OCI-M2 (cell line): ENCODE measurements around the gene FOXK2.
"Not testable (repeated sequence)": the region's sequence is repeated elsewhere in the genome, so short reads cannot be mapped to it uniquely, and the experiment has no call there.

Experiments used
- DNase-seq: peaks from one replicate; lab custom pipeline; 2025; ENCODE audit not compliant: unreplicated experiment; lab: John Stamatoyannopoulos, UW

Gene FOXK2

DNA sequence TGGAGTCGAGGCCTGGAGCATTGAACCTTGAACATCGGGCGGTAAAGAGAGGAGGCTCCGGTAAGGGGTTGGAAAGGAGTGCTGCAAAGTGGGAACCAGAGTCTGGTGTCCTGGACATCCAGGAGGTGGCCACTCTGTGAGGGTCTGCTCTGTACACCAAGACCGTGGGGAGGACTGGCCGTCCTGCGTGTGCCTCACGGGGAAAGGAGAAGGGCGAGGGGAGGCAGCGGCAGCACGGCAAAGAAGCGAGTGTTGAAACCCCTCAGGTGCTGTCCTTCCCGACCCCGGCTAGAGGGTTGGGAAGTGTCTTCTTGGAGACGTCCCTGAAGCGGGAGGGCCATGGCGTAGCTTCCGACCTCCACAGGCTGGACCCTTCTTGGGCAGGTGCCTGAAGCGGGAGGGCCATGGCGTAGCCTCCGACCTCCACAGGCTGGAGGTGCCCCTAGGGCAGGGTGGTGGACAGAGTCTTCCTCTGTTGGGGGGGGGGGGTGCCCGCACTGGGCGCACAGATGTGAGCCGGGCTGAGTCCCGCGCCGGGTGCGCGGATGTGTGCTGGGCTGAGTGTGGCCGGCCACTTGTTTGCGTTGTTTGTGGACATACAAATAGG is 42.0 kb downstream of the FOXK2 start:
- no peak for DNase-seq

DNA sequence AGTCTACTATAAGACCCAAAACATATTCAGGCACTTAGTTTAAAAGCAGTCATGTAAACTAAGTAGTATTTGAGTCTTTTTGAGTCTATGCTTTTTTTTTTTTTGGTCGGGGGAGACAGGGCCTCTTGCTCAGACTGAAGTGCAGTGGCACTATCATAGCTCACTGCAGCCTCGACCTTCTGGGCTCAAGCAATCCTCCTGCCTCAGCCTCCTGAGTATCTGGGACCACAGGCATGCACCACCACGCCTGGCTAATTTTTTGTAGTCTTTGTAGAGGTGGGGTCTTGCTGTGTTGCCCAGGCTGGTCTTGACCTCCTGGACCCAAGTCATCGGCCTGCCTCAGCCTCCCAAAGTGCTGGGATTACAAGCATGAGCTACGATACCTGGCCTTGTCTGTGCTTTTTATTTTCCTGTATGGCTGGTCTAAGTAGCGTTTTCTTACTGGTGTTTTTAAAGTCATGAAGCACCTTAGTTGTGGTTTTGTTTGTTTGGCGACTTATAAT is 43.2 kb downstream of the FOXK2 start:
- DNase-seq, result not testable (repeated sequence)

DNA sequence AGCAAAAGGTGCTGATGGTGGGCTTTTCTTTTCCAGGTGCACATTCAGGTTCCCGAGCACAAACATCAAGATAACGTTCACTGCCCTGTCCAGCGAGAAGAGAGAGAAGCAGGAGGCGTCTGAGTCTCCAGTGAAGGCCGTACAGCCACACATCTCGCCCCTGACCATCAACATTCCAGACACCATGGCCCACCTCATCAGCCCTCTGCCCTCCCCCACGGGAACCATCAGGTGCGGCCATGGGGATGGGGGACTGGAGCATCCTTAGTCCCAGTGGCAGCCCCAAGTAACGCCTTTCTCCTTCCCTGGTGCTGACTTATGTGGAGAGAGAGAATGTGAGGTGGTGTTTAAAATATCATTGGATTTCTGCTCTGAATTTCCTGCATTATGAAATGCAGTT is 43.8 kb downstream of the FOXK2 start:
- no peak for DNase-seq

DNA sequence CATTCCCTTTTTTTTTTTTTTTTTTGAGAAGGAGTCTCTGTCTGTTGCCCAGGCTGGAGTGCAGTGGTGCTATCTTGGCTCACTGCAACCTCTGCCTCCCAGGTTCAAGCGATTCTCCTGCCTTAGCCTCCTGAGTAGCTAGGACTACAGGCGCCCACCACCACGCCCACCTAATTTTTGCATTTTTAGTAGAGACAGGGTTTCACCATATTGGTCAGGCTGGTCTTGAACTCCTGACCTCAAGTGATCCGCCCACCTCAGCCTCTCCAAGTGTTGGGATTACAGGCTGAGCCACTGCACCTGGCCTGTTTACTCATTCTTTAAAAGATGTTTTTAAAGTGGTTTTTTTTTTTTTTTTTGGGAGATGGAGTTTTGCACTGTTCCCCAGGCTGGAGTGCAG is 44.2 kb downstream of the FOXK2 start:
- not testable (repeated sequence) for DNase-seq

DNA sequence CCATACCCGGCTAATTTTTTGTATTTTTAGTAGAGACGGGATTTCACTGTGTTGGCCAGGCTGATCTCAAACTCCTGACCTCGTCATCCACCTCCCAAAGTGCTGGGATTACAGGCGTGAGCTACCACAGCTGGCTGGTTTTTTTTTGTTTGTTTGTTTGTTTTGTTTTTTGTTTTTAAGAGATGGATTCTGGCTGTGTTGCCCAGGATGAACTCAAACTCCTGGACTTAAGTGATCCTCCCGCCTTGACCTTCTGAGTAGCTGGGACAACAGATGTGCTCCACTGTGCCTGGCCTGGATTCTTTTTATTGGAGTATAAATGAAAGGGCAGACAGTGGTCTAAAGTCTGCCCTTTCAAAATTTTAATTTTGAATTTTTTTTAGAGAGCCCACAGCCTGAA is 44.7 kb downstream of the FOXK2 start:
- DNase-seq, result no peak

DNA sequence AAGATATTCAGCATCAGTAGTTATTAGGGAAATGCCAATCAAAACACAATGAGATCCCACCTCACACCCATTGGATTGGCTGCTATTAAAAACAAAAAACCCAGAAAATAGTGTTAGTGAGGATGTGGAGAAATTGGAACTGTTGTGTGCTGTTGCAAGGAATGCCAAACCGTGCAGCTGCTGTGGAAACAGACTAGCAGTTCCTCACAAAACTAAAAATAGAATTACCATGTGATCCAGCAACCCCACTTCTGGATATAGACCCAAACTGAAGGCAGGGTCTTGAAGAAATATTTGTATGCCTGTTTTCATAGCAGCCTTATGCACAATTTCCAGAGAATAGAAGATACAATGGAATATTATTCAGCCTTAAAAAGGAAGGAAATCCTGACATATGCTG is 46.0 kb downstream of the FOXK2 start:
- DNase-seq, result no peak

DNA sequence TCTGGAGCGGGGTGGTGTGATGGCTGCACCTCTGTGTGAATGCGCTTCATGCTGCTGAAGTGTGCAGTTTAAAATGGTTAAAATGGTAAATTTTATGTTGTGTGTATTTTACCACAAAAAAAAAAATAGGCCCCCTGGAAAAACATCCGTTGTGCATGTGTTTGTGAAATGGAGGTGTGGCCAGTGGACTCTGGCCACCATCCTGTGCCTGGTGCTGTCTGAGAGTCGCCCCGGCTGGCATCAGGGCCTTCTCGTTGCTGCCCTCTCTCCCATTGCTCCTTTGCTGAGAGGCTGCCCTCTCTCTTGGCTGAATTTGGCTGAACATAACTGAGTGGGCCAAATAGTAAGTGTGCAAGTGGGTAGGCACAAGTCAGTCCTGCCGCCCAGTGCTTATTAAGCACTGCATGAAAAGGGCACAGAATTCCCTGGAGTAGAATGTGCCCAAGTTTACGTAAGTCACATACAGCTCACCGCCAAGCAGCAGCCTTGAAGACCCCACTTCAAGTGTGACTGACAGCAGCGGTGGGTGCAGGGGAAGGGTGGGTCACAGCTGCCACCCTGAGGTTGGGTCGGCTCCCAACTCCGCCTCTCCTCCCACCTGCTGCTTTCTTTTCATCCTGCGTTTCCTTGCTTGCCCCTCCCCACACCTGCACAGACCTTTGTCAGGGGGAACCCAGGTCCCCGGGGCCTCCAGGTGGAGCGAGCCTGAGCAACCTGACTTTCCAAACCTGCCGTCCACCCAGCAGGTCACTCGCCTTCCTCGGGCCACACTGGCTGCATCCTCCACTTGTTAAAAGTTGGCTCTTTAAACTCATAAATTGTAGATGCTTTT is 46.8 kb downstream of the FOXK2 start:
- DNase-seq, result no peak

DNA sequence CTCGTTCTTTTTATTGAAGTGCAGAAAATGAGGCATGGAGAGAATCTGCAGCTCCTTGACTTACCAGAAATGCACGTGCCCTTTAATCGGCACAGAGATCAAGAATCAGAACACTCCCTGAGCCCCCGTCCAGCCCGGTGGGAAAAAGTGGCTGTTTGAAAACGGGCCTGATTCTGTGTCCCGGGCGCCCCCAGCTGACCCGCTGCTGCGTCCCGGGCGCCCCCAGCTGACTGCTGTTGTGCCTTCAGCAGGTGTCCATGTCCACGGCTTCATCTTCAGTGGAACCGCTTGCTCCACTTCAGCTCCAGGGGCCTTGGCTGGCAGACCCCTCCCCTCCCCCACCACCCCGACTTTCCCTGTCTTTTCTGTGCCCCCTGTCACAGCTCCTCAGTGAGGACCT is 47.8 kb downstream of the FOXK2 start:
- DNase-seq, result no peak

DNA sequence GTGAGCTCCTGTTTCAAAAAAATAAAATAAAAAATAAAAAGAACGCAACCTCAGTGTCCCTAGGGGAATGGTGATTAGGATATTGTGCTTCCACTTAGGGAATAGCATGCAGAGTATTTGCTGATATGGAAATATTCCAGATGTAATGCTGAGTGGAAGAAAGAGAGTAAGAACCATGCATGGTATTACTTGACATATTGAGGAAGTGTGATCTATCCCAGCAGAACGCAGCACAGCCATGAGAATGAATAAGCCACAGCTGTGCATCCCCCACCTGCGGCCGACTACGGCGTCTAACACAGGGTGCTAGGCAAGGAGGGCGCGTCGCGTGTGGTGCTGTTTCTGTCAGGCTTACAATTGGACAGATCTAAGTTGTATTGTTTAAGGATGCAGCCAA is 49.5 kb downstream of the FOXK2 start:
- DNase-seq, result no peak

DNA sequence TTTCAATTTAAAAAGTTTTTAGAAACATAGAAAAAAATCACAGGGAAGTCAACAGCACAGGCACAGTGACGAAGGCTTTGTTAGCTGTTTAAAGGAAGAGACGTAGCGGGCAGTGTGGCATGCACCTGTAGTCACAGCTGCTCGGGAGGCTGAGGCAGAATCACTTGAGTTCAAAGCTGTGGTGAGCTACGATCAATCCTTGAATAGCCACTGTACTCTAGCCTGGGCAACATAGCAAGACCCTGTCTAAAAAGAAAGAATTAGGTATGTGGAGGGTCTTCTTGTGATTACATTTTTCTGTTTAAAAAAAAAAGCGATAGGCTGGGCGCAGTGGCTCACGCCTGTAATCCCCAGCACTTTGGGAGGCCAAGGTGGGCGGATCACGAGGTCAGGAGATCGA is 50.1 kb downstream of the FOXK2 start:
- no peak for DNase-seq

DNA sequence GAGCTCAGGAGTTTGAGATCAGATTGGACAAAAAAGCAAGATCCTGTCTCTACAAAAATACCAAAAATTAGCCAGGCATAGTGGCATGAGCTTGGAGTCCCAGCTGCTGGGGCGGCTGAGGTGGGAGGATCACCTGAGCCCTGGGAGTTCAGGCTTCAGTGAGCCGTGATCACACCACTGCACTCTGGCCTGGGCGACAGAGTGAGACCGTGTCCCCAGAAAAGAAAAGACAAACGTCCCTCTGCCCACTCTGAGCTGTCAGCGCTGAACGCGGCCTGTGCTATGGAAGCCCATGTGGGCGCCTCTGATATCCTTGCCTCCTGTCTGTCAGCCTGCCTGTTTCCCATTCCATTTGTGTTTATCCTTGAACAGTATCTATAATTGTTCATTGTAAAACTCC is 50.7 kb downstream of the FOXK2 start:
- no peak for DNase-seq

DNA sequence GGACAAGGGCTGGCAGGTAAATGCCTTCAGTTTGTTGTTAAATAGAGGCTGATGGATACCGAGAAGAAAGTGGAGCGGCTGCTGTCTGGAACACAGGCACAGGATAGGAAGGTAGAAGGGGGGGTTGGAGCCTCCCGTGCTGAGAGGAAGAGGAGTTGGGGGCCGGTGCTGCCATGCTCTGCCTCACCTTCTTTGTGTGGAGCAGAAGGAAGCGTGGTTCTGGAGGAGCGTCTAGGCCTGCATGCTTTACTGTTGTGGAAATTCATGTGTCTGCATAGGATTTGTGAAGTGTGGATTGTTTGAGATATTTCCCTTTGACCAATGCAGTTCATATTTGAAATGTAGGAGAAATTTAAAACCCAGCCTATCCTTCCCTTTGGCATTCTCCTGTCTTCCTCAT is 52.3 kb downstream of the FOXK2 start:
- DNase-seq, result no peak

DNA sequence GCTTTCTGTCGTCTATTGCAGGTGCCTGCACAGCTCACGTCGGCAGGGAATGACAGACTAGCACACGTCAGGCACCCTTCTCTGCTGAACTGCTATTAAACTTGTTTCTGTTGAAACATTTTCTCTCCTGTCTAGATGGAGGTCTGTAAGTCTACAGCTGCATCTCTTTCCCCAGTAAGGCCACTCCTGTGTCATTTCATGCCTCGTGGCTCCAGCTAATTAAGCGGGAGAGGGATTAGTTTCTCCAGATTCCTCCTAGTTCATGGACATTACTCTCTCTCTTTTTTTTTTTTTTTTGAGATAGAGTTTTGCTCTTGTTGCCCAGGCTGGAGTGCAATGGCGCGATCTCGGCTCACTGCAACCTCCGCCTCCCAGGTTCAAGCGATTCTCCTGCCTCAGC is 54.5 kb downstream of the FOXK2 start:
- no peak for DNase-seq

DNA sequence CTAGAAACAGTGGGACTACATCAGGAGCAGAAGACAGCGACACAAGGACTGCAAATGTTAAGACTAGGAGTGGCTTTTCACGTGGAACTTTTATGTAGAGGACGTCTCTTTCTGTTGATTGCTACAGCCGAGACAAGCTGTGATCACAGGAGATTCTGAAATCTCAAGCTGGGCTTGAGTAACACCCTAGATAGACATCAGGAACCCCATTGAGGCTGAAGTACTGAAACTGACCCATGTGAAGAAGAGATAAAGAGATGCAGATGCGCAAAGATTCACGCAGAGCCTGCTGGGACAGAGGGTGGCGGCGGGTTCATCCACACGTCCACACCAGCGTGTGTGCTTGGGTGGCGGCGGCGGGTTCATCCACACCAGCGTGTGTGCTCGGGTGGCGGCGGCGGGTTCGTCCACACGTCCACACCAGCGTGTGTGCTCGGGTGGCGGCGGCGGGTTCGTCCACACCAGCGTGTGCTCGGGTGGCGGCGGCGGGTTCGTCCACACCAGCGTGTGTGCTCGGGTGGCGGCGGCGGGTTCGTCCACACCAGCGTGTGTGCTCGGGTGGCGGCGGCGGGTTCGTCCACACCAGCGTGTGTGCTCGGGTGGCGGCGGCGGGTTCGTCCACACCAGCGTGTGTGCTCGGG is 56.2 kb downstream of the FOXK2 start:
- DNase-seq, result not testable (repeated sequence)

DNA sequence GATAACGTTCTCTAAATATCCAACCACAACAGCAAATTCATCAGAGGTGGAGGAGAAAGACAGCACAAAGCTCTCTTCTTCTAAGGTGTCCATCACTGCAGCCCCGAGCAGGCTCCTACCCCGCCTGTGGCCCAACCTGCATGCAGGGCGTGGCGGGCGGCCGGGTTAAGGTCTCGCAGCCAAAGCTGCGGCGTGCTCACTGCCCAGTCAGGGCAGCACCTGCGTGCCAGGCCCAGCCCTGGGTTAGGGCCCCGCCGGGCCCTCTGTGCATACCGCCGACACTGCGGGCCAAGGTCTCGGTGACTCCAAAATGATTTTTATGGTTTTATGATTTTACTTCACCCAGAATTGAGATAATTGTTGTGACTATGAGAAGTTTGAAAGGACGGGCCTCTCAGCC is 57.8 kb downstream of the FOXK2 start:
- DNase-seq, result no peak

DNA sequence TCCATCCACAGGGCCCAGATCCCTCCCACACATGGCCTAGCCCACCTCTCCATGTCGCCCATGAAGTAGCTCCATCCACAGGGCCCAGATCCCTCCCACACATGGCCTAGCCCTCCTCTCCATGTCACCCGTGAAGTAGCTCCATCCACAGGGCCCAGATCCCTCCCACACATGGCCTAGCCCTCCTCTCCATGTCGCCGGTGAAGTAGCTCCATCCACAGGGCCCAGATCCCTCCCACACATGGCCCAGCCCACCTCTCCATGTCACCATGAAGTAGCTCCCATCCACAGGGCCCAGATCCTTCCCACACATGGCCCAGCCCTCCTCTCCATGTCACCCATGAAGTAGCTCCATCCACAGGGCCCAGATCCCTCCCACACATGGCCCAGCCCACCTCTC is 60.4 kb downstream of the FOXK2 start:
- not testable (repeated sequence) for DNase-seq

DNA sequence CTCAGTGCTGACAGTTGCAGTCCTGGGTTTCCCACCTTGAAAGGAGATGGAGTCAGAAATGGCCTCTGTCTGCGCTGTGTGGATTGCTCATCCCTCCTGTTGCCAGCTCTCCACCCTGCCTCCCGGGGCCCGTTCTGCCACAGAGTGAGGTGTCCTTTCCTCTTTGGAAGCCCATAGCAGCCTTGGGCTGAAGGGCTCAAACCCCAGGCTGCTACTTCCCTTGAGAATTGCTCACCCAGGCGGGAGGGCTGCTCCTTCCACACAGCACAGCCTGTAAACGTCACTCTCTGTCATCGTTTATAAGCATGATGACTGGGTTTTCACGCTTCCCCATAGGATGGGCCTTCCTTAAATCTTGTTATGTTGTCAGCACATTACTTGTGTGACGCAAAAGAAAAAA is 62.7 kb downstream of the FOXK2 start:
- DNase-seq, result no peak

DNA sequence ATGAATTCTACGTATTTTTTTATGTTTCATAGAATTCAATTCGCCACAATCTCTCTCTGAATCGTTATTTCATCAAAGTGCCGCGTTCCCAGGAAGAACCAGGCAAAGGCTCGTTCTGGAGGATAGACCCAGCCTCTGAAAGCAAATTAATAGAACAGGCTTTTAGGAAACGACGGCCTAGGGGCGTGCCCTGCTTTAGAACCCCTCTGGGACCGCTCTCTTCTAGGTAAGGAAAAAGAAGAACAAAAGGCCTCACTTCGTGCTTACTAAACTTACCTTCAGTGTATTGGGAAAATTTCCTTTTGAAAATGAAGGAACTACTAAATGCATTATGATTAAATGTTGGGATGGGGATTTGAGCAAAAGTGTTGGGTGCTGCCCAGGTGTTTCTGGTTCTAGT is 63.2 kb downstream of the FOXK2 start:
- no peak for DNase-seq

DNA sequence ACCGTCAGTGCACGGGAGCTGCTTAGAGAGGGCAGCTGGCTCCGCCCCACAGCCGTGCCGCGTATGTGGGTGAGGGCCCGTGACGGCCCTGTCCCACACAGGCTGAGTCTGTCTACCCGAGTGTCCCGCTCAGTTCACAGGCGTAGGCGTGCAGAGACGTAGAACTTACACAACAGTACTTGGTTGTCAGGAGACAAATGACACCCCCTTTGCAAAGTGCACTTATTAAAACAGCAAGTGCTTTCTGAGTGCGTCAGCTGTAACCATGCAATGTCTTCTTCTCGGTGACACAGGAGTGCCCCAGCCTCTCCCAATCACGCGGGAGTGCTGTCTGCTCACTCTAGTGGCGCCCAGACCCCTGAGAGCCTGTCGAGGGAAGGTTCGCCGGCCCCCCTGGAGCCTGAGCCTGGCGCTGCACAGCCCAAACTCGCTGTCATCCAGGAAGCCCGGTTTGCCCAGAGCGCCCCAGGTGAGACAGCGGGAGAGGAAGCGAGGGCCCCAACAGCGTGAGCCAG is 64.2 kb downstream of the FOXK2 start:
- no peak for DNase-seq

DNA sequence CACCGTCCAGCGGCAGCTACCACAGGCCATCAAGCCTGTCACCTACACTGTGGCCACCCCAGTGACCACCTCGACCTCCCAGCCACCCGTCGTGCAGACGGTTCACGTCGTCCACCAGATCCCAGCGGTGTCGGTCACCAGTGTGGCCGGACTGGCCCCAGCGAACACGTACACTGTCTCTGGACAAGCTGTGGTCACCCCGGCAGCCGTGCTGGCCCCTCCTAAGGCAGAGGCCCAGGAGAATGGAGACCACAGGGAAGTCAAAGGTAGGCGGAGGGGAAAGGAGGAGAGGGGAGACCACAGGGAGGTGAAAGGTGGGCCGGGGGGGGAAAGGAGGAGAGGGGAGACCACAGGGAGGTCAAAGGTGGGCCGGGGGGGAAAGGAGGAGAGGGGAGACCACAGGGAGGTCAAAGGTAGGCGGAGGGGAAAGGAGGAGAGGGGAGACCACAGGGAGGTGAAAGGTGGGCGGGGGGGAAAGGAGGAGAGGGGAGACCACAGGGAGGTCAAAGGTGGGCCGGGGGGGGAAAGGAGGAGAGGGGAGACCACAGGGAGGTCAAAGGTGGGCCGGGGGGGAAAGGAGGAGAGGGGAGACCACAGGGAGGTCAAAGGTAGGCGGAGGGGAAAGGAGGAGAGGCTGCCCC is 66.5 kb downstream of the FOXK2 start:
- DNase-seq, result not testable (repeated sequence)

DNA sequence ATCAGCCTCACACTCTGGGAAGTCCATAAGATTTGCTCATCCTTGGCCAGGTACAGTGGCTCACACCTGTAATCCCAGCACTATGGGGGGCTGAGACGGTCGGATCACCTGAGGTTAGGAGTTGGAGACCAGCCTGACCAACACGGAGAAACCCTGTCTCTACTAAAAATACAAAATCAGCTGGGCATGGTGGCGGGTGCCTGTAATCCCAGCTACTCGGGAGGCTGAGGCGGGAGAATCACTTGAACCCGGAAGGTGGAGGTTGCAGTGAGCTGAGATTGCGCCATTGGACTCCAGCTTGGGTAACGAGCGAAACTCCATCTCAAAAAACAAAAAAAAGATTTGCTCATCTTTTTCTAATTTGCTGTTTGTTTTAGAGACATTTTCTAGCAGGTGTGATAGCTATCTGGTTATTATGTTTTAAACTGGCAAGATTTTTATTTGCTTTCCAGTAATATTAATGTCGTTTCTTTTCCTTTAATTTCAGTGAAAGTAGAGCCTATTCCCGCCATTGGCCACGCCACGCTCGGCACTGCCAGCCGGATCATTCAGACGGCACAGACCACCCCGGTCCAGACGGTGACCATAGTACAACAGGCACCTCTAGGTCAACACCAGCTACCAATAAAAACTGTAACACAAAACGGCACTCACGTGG is 67.2 kb downstream of the FOXK2 start:
- DNase-seq, result no peak
